Frontal cortex (tissue), 1 donor: Measurements from ENCODE around the gene UTP3. TPM values are rescaled to one million over a fixed set of nuclear protein-coding genes. Genes with fewer than 3 reads are reported as not detected.

Experiments
- small RNA-seq: library from RNA; depleted of rRNA; stranded (forward); fragments of <200 nt; gene quantifications from one replicate; pipeline ENCODE3, GENCODE V24; 2014
- total RNA-seq: library from RNA; depleted of rRNA; stranded (reverse); fragments of >200 nt; gene quantifications from one replicate; pipeline ENCODE4 v1.2.3, GENCODE V29; 2014

The UTP3 gene
- total RNA-seq, 1 donor from 2014 or later = 16.3 TPM

Small RNA genes within 50 kb of the gene (small RNA-seq; reads per million reads assigned to genes)
- gene RNU6-520P (not detected), gene RNU6-784P (not detected)

Other genes with a start within 250 kb of the UTP3 start
- not detected for gene MUC7, start 216.3 kb upstream of the UTP3 start, total RNA-seq
- gene AMTN, start 170.0 kb upstream of the UTP3 start, total RNA-seq = not detected
- gene AMBN, start 96.3 kb upstream of the UTP3 start, total RNA-seq = 1.2 TPM
- under 0.01 TPM for gene ENAM, start 59.8 kb upstream of the UTP3 start, total RNA-seq
- under 0.01 TPM for gene JCHAIN, start 22.0 kb upstream of the UTP3 start, total RNA-seq
- 669 TPM for gene RUFY3, start 33.4 kb downstream of the UTP3 start, total RNA-seq
- 47.3 TPM for gene GRSF1, start 151.4 kb downstream of the UTP3 start, total RNA-seq
- gene MOB1B, start 213.8 kb downstream of the UTP3 start, total RNA-seq = 26.1 TPM